HG03064 (cell line): Measurements from ENCODE around the gene MRLN.
"Not testable (repeated sequence)": the region's sequence is repeated elsewhere in the genome, so short reads cannot be mapped to it uniquely, and the experiment has no call there.

Experiments
- ATAC-seq: cut with Tn5 transposase; IDR thresholded peaks from one replicate; pipeline ENCODE4 v1.9.1; 2021; ENCODE audit warnings: low read depth; ENCODE audit not compliant: unreplicated experiment

The MRLN gene

DNA sequence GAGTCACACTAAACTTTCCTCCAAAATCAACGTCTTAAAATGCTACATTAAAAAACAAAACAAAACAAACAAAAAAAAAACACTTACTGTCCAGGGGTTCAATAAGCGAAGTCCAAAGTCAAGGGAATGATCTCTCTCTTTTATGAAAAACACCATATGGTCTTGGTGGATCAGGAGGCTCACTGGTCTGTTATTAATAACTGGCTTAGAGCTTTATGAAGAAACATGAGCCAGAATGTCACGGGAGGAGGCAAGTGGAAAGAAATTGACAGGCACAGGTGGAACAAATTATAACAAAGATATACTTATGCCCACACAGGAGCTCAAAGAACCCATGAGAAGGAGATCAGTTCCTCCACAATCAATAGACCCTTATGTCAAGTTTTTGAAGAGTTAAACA, at the start of gene MRLN:
Gene MRLN (minus strand): TSS at position 189 of the 400 bp plus-strand sequence.
- ATAC-seq: no peak

- ATAC-seq: no peak
Measured at GRCh38 chr10:59801171-59801570, 47.9 kb upstream of the MRLN start.

DNA sequence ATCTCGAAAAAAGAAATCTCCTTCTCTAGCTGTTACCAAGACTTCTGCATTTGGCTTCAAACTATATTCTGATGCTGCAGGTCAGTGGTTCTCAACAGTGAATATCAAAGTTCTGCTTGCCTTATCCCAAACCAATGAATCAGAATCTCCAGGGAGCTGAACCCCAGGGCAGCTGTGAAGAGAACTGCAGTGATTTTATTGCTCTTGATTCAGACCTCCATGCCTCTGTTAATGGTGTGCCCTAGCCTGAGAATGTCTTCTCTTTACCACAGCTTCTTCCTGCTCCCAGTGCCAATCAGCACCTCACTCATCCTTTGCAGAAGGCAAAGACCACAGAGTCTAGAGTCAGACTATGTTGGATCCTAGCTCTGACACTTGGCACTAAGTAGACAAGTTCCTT, 46.2 kb upstream of the MRLN start:
- no peak for ATAC-seq

DNA sequence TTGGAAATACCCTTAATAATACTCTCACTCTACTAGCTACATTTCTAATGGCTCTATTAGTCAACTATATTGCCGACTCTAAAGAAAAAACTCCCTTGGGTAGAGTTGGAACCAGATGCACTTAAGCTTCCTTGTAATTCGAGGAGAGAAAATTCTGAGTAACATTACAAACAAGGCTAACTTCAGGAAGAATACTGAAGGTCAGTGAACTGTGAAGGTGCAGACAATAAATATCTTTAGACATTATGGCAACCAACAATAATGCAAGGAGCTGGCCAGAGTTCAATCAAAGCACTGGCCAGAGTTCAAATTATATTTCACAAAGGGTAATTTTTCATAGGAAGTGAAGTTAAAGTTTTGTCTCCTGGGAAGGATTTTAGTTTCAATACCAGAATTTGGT, 40.7 kb upstream of the MRLN start:
- ATAC-seq: no peak

GRCh38 chr10:59792812-59793211, 39.6 kb upstream of the MRLN start:
- no peak for ATAC-seq

GRCh38 chr10:59791601-59792000, 38.3 kb upstream of the MRLN start:
- no peak for ATAC-seq

DNA sequence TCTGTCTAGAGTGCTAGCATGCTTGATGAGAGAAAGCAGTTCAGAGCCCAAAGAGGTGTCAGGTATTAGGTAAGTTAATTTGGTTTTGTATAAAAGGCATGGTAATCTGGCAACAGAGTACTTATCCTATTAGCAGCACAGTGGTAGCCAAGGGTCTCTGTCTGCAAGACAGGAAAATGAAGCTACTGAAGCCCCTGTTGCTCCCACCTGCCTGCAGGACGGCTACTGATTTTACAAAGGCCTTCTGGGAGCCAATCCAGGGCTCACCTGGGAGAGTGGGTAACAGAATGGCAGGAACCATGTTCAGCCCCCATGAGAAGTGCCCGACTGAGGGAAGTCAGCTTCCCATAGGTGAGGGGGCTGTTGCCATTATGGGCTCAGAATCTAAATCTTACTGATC, 36.8 kb upstream of the MRLN start:
- not testable (repeated sequence) for ATAC-seq

GRCh38 chr10:59788914-59789313, 35.7 kb upstream of the MRLN start:
- not testable (repeated sequence) for ATAC-seq

DNA sequence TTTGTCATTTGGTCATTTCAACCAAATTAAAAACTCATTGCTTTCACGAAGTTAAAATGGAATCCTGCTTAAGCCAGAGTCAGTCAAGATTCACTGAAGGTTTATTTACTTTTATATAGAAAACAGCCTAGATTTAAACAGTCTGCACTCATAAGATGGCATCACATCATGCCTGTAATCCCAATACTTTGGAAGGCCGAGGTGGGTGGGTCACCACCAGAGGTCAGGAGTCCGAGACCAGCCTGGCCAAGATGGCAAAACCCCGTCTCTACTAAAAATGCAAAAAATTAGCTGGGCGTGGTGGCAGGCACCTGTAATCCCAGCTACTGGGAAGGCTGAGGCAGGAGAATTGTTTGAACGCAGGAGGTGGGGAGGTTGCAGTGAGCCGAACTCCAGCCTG, 33.8 kb upstream of the MRLN start:
- not testable (repeated sequence) for ATAC-seq

DNA sequence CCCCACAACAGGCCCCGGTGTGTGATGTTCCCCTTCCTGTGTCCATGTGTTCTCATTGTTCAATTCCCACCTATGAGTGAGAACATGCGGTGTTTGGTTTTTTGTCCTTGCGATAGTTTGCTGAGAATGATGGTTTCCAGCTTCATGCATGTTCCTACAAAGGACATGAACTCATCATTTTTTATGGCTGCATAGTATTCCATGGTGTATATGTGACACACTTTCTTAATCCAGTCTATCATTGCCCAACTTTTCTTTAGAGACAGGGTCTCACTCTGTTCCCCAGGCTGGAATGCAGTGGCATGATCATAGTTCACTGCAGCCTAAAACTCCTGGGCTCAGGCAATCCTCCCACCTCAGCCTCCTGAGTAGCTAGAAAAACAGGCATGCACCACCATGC, 32.2 kb upstream of the MRLN start:
- not testable (repeated sequence) for ATAC-seq

GRCh38 chr10:59781511-59781910, 28.3 kb upstream of the MRLN start:
- ATAC-seq: no peak

DNA sequence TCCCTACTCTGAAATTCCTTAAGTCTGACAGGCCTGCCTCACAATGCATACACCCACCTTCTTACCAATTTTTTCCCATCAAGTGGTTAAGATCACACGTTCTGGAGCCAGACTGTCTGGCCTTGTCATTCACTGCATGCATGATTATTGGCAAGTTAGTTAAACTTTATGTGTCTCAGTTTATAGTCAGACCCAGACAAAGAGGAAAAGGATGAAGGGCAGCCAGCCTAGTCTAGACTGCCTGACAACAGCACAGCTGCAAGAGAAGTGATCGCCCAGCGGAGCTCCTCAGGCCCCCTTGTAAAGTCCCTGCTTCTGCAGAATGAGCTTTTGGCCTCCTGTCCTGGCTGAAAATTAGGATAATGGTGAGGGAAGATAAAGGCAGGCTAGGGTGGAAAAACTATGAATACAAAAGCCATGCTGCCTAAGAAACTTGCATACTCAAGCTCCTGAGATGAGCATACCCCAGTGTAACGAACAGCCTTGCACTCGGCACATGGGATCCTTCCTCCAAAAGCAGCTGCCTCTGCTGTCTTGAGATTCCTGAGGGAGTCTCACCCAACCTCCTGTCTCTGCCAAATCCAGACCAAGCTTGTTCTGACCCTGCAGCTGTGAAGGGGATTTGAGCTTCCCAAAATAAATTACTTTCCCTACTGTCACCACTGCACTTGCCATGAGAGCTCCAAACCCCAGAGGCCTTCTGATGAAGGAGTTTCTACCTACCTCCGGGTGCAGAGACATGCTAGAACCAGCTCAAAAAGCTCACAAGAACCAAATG, 26.7 kb upstream of the MRLN start:
- no peak for ATAC-seq

GRCh38 chr10:59774451-59774850, 21.2 kb upstream of the MRLN start:
- no peak for ATAC-seq

DNA sequence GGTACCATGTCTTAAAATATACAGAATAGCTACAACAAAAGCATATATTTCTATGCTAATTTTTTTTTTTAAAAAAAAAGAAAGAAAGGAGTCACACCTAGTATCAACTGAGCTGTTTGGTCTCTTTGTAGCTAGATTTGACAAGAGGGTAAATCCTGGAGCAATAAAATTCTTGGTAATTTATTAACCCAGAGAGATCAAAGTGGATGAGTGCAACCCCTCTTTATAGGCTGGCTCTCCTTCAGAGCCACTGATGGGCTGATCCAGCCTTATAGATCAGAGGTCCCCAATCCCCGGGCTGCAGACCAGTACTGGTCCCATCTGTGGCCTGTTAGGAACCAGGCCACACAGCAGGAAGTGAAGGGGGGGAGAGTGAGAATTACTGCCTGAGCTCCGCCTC, 19.8 kb upstream of the MRLN start:
- no peak for ATAC-seq

- ATAC-seq: no peak
Measured at GRCh38 chr10:59771162-59771807, 18.0 kb upstream of the MRLN start.

- ATAC-seq: no peak
Measured at GRCh38 chr10:59770689-59771088, 17.4 kb upstream of the MRLN start.

GRCh38 chr10:59762505-59762904, 9.2 kb upstream of the MRLN start:
- no peak for ATAC-seq

DNA sequence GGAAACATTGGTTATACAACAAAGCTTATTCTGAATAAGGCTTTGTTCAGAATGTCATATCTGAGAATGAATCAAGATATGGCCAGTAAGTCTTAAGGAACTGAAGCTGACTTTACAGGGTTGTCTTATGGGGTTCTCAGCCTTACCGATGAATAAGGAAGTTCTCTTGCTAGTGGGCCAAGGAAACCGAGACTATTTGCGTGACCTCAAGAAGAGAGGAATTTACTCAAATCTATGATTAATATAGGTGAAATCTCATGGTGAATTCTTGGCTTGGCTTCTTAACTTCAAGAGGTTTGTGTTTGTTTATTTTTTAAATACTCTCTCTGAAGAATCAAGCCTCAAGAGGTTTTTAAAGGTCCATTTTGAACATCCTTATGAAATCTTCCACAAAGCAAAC, 4.7 kb upstream of the MRLN start:
- no peak for ATAC-seq

DNA sequence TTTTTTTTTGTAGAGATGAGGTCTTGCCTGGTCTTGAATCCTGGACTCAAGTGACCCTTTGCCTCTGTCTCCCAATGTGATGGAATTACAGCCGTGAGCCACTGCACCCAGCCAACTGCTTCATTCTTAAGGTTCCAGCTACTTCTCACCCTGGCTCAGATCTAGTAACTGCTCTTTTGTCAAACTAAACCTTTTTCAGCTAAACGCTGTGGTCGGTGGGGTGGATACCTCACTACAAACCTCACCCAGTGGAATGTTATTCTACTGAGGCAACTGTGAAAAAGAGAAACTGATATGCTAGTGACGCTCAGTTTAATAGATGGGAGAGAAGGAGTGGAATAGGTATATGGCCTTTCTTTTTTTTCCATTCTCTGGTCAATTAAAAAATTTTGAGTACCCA, 1.7 kb upstream of the MRLN start:
- no peak for ATAC-seq

DNA sequence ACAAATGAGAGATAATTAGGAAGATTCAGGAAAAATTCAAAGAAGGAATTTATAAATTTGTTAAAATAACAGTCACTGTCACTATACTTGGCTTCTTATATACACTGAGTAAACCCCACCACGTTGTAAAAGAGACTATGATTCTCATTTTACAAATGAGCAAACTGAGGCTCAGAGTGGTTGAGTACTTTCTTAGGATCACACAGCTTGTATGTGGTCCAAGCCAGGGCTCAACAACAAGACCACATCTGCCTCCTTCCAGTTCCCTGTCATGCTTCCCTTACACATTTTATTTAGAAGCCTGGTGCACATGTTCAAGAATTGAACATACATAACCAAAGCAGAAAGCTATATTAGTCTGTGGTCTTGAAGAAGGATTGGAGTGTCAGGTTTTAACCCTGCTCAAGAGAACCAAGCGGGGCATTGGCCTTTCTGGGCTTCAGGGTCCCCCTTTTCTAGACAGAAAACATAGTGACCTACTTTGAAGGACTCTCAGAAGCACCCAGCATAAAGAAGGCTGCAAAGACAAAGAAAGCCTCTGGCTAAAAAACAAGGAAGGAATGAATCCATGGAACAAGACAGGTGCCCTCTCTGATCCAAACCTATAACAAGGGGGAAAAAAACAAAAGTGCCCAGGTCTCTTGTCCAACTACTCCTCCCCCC, 846 bp downstream of the MRLN start:
- ATAC-seq: no peak

DNA sequence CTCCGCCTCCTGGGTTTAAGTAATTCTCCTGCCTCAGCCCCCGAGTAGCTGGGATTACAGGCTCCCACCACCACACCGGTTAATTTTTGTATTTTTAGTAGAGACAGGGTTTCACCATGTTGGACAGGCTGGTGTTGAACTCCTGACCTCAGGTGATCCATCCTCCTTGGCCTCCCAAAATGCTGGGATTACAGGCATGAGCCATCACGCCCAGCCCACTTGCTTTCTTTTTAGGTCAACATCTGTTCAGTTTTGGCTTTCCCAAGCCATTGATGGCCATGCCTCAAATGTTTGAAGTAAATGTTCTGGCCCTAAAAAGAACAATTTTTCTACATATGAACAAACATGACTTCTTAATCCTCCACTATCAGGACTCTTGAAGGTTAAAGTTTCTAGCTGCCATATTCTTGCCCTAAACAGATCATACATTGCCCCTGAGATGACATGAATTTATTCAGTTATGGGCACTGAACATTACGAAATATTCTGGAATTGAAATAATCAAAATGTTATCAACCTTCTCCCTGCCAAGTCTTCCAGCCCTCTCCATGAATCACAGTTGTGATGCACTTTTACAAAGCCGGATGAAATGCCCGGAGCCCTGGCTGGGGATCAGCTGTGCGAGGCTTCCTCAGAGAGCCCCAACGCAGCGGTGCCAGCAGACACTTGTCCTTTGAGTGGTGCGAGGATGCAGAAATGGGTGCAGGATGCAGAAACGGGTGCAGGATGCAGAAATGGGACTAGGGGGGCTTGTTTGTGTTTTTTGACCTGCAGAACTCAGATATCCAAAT, 2.9 kb downstream of the MRLN start:
- no peak for ATAC-seq
